H1 (cell line): ENCODE results near the gene PDE3A. TPM values are rescaled to one million over a fixed set of nuclear protein-coding genes. Genes with fewer than 3 reads are reported as not detected.

Experiments used
- GTF2F1 ChIP-seq: IDR thresholded peaks from 2 replicates; pipeline ENCODE4 v1.6.1; 2012; ENCODE audit warnings: low read depth, low read length, improper control_type of control experiment, borderline replicate concordance
- KDM1A ChIP-seq: fragments of 200-600, 300-600 bp; sonication (generic); IDR thresholded peaks from 2 replicates; pipeline ENCODE4 v1.7.1; 2016; ENCODE audit warnings: mild to moderate bottlenecking, low read length, borderline replicate concordance
- KDM4A ChIP-seq: IDR thresholded peaks from one replicate; pipeline ENCODE4 v1.7.1; 2012; ENCODE audit warnings: low read depth, mild to moderate bottlenecking, moderate library complexity, low read length, inconsistent platforms; ENCODE audit not compliant: severe bottlenecking
- PHF8 ChIP-seq: fragments of 200-600 bp; sonication (generic); conservative IDR thresholded peaks from 2 replicates; pipeline ENCODE4 v1.7.1; 2012; ENCODE audit warnings: low read depth, mild to moderate bottlenecking, inconsistent platforms, low read length, moderate library complexity
- SIN3A ChIP-seq, 2 experiments: IDR thresholded peaks in 1 of 2; conservative IDR thresholded peaks in 1 of 2; 2 replicates each; pipeline ENCODE4 v1.6.1; 2011 to 2012; ENCODE audit warnings: low read length in 2 of 2, improper control_type of control experiment in 1 of 2, low read depth in 1 of 2, mild to moderate bottlenecking in 1 of 2
- TBP ChIP-seq: IDR thresholded peaks from 2 replicates; pipeline ENCODE4 v1.6.1; 2011; ENCODE audit warnings: low read depth, low read length, improper control_type of control experiment
- polyA plus RNA-seq, 7 experiments: library from polyadenylated mRNA; depleted of rRNA in 3 of 7; stranded (reverse) in 5 of 7; unstranded in 2 of 7; fragments of >200 nt in 5 of 7; fragments of 200-250 nt in 2 of 7; gene quantifications; 1 replicate in 5 of 7; 2 replicates in 1 of 7; 4 replicates in 1 of 7; pipeline versions ENCODE4 v1.2.1 to v1.2.3, GENCODE V29; 2011 to 2013; ENCODE audit warnings: missing spikeins in 2 of 7, mixed read lengths in 2 of 7
- total RNA-seq: library from RNA; stranded (reverse); fragmentation: NEBNext Ultra II Directional; extraction: Animal tissue kit (Norgen Biotek cat#: 25700); gene quantifications from 2 replicates; pipeline ENCODE4 v1.2.1, GENCODE V29; 2021

The PDE3A gene
- total and polyA plus RNA-seq, 2 of the 8 experiments (the other 6 are each of a cell fraction or from before 2014, with no cell fraction given) = 1.4 to 3.4 TPM

DNA sequence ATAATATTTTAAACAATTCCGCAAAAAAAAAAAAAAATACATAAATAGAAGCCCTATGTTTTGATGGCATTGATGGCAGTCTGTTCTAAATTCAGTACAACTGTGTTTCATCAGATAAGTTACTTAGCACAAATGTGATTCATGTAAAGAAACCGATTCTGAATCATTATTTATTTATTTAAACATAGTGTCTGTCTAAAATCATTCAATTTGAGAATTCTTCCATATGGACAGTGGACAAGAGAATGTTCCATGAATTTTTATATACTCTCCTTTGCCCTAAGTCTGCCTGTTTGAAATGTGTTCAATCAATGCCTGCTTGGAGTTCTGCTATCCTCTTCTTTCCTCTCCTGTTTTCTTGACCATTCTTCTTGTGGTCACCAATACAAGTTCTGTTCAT is 126.5 kb downstream of the PDE3A start (continued):
- TF ChIP-seq PHF8 (no peak), SIN3A (conservative IDR thresholded peaks at IDR 0.05 in 1 of 2, IDR thresholded peaks at IDR 0.05 in 1 of 2; ENCODE audit: low read depth in 1 of 2, low read length in 2 of 2) (no peak), KDM4A (no peak), TBP (no peak), KDM1A (no peak), GTF2F1 (no peak)
